HG03060 (cell line): ENCODE measurements around the gene SAMD13.
"Not testable (repeated sequence)": the region's sequence is repeated elsewhere in the genome, so short reads cannot be mapped to it uniquely, and the experiment has no call there.

Source experiments
- ATAC-seq: cut with Tn5 transposase; IDR thresholded peaks from one replicate; pipeline ENCODE4 v1.9.1; 2021; ENCODE audit warnings: low read depth, moderate number of reproducible peaks; ENCODE audit not compliant: unreplicated experiment

Gene SAMD13

DNA sequence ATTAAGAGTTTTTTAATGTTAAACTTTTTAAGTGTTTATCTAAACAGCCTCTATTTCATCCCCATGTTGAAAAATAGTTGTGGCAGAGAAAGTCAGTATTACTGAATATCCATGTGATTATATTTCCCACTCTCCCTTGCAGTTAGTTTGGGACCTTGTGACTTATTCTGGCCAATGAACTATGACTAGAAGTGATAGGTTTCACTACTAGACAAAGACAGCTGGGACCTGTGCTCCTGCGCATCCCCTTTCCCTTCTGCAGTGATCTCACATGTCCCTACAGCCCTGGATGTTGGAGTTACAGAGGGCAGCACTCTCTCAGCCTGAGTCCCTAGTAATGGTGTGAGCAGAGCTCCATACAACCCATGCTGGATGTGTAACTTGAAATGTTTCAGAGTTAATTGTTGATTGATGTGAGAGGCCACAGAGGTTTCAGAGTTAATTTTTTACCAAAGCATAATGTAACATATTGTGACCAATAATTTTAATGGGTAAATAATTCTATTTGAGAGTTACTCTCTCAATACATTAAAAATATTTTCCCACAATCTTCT lies 18.7 kb upstream of the SAMD13 start:
- no peak for ATAC-seq

DNA sequence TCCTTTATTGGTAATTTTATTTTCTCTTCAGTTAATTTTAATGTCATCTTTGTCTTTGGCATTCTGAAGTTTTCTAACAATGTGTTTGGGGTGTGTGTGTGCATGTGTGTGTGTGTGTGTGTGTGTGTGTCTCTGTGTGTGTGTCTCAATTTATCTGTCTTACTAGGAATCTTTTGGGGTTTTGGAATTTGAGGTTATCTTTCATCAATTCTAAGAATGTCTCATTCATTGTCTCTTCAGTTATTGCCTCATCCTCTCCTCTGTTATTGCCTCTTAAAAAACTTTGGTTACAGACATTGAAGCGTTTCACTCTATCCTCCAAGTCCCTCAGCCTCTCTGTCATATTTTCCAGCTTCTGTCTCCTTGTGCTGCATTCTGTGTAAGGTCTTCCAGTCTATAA lies 18.1 kb upstream of the SAMD13 start:
- no peak for ATAC-seq

DNA sequence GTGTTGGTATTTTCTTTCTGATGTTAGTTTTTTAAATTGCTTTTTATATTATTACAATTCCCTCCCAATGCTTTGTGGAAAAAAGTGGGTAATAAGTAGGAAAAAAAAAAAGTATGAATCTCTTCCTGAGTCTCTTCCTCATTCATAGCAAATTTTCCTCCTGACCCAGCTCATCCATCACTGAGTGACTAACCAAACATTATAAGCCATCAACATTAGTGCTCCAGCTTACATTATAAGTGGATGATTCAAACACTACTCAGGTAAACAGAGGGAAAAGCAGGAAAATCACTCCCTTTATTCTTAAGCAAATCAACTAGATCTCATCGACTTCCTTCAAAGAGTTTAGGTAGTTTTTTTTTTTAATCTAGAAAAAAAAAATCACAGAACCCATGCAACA lies 15.4 kb upstream of the SAMD13 start:
- no peak for ATAC-seq

DNA sequence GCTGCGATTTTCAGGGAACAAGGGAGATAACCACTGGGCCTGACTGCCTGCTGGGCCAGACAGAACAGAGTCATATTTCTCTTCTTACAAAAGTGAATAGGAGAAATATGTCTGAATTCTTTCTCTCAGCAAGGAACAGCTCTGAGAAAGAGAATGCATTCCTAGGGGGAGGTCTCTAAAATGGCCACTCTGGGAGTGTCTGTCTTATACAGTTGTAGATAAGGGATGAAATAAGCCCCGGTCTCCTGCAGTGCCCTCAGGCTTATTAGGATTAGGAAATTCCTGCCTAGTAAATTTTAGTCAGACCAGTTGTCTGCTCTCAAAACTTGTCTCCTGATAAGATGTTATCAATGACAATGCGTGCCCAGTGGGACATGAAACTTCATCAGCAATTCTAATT lies 14.1 kb upstream of the SAMD13 start:
- ATAC-seq, result not testable (repeated sequence)

DNA sequence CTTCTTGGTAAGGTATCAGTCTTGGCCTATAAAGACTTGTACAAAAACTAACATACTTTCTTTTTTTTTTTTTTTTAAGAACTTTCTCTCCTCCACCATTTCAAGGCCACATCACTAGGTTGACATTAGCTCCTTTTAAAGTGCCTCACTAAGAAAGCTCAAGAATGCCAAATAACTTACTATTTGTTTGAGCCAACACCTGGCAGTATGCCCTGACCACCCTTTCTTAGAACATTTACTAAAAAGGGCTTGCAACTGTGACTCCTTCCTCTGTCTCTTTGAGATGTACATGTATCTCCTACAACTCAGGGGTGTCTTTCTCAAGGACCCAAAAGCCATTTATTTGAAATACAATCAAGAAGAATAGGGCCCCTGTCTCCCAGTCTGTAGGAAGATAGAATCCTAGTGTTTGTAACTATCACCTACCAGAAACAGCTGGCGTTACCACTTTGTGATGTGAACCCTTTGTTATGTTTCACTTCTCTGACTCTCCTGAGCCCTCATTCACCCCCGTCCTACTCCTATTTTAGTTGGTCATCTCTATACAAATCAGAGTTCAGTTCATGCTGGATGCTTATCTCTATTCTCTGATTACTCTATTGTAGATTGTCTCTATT lies 12.2 kb upstream of the SAMD13 start:
- no peak for ATAC-seq

DNA sequence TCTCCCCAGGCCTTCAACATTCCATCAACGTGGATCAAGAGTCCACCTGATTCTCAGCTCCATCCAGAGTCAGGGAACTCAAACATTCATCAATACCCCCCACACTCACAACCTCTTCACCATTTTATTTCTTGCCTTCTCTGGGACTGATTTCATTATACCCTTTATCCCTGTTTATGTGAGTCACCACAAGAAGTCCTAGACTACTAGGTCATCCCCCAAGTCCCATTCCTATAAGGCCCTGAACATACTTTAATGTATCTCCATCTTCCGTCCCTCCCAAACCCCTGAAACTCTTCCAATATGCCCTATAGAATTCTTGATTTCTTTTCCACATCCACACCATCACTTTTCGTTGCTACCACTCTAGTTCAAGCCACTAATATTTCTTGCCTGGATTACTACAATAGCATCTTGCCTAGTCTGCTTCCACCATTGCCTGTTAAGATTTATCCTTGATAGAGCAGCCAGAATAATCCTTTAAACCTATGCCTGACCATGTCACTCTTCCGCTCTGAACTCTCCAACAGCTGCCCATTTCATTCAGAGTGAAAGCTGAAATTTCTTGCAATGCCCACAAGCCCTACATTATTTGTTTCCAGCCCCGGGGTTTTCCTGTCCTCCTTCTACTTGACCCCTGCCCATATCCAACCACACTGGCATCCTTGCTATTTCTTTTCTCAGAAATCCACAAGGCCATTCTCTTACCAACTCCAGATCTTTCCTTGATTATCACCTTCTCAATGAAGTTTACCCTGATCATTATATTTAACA lies 9.4 kb upstream of the SAMD13 start:
- ATAC-seq, result no peak

DNA sequence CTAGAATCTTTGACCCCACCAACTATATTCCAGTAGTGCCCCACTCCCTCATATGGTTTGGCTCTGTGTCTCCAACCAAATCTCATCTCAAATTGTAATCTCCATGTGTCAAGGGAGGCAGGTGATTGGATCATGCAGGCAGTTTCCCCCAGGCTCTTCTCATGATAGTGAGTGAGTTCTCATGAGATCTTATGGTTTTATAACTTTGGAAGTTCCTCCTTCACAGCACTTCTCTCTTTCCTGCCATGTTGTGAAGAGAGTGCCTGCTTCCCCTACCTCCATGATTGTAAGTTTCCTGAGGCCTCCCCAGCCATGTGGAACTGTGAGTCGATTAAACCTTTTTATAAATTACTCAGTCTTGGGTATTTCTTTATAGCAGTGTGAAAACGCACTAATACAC lies 7.7 kb upstream of the SAMD13 start:
- ATAC-seq, result no peak

DNA sequence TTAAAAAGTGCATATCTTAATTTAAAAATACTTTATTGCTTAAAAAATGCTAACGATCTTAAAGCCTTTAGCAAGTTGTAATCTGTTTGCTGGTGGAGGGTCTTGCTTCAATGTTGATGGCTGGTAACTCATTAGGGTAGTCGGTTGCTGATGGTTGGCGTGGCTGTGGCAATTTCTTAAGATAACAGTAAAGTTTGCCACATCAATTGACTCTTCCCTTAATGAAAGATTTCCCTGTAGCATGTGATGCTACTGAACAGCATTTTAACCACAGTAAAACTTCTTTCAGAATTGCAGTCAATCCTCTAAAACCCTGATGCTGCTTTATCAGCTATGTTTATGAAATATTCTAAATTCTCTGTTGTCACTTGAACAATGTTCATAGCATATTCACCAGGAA lies 6.8 kb upstream of the SAMD13 start:
- no peak for ATAC-seq

DNA sequence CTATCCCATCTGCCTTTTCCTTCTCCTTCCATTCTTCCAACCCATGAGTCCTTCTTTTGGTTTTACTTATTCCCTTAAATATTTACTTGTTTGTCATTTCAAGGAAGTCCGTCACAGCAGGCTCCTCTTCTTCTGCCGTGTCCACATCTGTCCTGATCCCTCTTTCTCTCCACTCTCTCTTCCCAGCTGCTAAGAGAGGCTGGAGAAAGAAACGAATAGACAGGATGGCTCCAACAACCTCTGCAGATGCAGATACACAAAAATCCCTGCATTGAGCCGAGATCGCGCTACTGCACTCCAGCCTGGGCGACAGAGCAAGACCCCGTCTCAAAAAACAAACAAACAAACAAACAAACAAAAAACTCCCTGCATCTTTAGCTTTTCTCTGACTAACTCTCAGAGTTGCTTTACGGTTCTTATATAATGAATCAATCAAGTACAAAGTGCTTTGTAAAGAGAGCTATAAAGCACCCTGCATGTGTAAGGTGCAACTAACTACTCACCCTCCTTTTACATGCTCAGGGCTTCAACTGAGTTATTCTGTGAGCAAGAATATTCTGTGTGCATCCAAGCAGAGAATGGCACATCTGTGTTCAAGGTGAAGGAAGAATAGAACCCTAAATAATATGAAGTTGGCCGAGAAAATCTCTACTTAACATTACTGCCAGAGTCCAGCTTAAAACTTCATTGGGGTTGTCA lies 3.8 kb upstream of the SAMD13 start:
- no peak for ATAC-seq

DNA sequence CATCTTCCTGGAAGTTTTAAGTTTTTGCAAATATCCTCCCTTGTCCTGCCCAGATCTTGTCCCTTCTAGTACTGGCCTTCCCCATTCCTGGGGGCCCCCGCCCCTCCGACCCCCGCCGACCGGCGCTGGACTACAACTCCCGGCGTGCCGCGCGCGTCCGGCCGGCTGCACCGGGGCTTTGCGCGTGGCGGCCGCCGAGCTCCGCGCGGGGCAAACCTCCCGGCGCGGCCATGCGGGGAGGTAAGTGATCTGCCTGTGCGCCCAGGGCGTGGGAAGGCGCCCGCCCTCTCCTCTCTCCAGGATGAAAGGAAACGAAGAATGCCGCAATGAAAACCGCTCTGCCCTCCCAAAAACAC lies 3.2 kb upstream of the SAMD13 start:
- no peak for ATAC-seq

DNA sequence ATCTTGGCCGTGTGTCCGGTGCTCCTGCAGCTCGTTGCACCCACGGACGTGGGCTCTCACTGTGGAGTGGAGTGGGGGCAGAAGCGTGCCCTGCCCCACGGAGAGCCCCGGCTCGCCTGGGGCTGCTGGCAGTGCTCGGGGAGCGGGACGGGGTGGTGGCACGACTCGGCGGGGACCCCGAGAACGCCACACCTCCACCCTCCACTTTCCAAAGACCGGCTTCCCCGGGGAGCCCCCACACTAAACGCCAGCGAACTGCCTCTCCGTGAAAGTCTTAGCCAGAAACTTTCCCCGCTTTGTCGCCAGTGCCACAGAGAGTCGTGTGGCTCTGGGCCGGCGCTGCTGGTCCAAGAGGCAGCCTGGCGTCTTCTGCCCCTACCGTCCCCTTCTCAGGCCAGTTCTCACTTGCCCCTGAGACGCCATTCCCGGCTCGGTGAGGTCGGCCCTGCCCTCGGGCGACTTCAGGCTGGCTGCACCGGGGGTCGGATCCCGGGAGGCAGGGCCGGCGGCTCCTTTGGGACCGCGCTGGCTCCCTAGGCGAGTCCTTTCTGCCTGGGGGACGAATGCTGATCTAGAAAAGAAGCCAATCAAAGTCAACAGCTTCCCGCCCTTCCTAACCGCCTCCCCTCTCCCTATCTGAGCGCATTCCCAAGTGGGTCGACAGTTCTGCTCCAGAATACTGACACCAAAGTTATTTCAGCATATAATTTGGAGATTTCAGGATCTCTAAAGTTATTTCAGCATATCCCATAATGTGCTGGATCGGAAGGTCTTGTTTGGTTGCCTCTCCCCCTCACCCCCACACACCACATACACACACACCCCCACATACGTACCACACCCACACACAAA lies 2.6 kb upstream of the SAMD13 start:
- no peak for ATAC-seq

DNA sequence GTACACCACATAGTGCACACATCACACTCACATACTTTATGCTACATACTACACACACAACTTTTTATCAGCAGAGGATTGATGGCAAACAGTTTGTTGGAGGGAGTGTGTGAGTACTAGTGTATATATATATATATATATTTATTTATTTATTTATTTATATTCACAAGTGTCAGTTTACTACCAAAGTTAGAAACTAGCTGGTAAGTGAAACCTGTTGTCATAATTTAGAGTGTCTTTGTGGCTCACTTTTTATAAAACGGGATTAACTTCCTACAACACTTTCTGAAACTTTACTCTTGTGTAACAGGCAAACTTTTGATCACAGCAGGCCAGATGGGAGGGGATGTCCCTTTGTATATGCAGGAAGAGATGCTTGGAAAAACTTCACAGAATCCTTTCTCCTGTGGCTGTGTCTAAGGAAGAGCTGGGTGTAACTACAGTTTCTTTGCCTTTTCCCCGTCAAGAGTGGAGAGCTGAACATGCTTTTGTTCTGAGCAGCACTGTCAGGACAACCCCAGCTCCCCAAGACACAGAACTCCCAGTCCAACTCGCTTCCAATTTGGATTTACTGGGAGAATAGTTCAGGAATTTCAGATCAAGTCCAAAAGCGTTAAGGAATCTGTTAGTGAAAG lies 1.9 kb upstream of the SAMD13 start:
- ATAC-seq, result no peak

DNA sequence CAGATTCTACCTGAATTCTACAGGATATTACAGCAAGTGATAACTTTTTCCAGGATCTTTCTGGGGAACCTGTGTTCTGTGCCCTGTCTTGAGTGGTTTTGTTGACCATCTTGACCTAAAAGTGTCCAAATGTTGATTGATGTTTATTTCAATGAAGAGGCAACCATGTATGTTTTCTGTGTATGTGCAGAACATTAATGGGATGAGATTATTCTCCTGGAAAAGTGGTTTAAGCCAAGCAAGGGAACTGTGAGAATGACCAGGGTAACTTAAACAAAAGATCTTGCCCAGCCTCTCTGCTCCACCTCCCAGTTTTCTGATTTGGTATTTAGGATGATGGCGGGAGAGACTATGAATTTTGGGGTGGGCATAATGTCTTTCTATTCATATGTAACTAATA lies 1.0 kb upstream of the SAMD13 start:
- no peak for ATAC-seq

DNA sequence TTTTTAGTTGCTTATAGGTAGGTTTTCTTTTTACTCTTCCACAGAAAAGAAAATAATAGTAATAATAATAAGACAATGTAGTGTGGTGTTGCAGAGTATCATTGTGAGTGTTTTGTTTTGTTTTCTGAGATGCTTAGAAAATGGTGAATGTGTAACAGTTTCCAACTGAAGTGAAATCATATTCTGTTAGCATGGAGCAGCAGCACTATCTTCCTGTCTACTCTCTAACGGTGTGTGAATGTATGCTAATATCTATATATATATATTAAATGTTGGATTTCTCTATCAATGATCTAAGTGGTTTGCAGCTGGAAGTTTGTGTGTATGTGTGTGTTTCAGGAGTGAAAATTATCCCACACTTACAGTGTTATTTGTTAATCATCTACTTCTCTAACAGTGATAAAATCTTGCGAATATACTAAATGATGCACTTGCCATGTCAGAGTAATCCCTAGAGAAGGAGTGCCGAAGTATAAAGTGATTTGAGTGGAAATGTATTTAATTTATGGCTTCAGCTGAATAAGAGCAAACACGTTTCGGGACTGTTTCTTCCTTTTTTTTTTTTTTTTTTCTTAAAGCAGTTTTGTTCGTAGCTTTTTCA lies 377 bp downstream of the SAMD13 start:
- ATAC-seq, result no peak

DNA sequence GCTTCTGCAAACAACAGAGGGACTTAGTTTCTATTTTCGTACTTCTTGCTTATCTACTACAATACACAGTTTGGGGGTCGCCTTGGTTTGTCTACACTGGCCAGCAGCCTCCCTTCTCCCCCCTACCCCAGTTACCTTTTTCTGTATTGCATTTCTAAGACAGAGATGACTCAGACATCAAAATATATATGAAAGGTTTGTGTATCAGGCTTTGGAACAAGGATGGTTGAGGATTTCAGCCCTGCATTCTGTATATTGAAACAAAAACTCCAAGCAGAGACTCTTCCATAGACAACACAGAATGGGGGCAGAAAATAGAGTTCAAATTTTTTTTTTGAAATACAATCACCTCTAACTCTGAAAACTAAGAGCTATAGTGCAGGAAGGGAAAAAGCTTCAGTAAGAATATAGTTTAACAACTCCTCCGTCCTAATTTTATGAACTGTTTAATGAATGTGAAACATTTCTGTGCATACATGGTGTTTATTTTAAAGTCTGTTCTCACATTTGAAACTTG lies 1.9 kb downstream of the SAMD13 start:
- no peak for ATAC-seq

DNA sequence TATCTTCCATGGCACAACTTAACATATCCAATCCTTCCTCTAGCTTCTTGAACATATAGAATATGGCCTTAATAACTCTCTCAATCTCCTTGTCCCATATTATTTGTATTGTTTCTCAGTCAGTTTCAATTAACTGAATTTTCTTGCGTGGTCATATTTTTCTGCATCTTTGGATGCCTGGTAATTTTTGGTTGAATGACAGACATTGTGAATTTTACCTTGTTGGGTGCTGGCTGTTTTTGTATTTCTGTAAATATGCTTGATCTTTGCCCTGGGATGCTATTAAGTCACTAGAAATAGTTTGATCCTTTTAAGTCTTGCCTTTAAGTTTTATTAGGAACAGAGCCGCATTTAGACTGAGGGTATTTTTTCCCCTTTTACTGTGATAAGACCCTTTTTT lies 5.9 kb downstream of the SAMD13 start:
- no peak for ATAC-seq

DNA sequence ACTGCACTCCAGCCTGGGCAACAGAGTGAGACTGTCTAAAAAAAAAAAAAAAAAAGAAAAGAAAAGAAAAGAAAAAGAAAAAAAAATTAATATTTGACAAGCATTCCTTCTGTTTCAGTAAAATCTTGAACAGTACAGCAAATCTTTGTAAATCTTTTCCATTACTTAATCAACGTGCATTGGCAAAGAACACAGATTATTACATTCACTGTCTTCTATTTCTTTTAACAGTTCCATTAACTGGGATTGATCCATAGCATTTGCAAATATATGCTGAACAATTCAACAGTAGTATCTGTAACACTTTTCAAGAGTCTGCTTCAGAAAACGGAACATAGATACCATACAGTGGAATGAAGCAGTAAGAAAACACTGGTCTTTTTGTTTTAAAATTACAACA lies 9.8 kb downstream of the SAMD13 start:
- ATAC-seq, result no peak

DNA sequence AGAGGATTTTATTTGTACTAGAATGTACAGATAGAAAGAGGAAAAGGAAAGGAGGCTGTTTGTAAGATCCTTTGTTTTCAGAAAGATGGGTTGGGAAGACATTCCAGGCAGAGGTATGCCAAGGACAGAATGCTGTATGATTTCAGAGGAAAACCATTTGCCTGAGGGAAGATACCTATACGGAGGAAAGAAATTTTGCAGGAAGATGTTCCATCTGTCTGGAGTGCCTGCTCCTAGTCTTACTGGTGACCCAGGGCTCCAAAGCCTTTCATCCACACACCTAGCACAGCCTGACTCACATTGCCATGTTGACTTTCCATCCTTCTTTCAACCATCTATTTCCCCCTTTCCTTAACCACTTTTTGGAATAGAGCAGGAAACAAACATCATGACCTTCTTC lies 18.2 kb downstream of the SAMD13 start:
- no peak for ATAC-seq

DNA sequence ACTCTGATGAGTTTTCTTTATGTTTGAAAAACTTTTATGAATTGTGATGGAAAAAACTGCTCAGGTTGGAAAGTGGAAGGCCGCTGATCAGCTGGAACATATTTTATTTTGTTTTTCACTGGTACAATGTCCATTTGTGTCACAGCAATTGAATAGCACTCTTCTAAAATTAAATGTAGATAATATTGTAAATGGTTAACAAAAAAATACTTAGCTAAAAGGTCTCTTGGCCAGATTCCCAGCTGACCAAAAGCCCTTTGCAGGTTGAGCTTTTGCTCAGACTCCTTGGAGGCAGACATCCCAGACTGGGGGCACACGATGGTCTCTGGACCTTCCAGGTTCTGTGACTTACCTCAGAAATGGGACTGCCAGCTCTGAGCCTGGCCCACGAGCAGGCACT lies 26.3 kb downstream of the SAMD13 start:
- no peak for ATAC-seq
